ENCODE measurements around the gene SPIRE2. TPM values are rescaled to one million over a fixed set of nuclear protein-coding genes. Genes with fewer than 3 reads are reported as not detected.
A peak's percentile ranks its signal among the peaks of the same experiment; 100 is the strongest.
"Not testable (repeated sequence)": the region's sequence is repeated elsewhere in the genome, so short reads cannot be mapped to it uniquely, and the experiment has no call there.

SPIRE2 gene
- total and polyA plus RNA-seq, 2 donors from 2014 or later: 2.9 to 6.5 TPM

- Histone ChIP-seq H3K9ac (ENCODE audit: low read length in 3 of 3) (no peak overlapping the region), H3K27me3 (ENCODE audit: control insufficient read depth, insufficient read depth, low read length) (no peaks in the 10 kb centered on the region), H3K4me3 (ENCODE audit: low read length in 3 of 3) (no peak overlapping the region), H3K9me3 (ENCODE audit: control insufficient read depth in 2 of 3, insufficient read depth in 1 of 3, low read length in 3 of 3) (no peaks in the 10 kb centered on the region), H3K27ac (ENCODE audit: low read depth in 2 of 2, low read length in 2 of 2) (no peak overlapping the region), H3K4me1 (ENCODE audit: control insufficient read depth in 2 of 3, insufficient read depth in 2 of 3, low read depth in 1 of 3, low read length in 3 of 3) (peaks cover 0 to 2% (median under 1%) of the 10 kb centered on the region in 3 donors), H3K36me3 (ENCODE audit: control insufficient read depth in 2 of 3, insufficient read depth in 3 of 3, low read length in 3 of 3) (no peaks in the 10 kb centered on the region)
- intact Hi-C loops (cut with DNase I): no loop called here
- no peak for TF ChIP-seq CTCF (IDR thresholded peaks at IDR 0.05; ENCODE audit: borderline replicate concordance, extremely low read depth, insufficient read depth)
- no peak for FAIRE-seq
- DNase-seq: peak in 3 of 5 donors; percentile 43 to 51 (median 44)
These were observed 5.8 kb upstream of the SPIRE2 start for GRCh38 chr16:89822188-89823086.

- Histone ChIP-seq H3K9me3 (ENCODE audit: control insufficient read depth in 2 of 3, insufficient read depth in 1 of 3, low read length in 3 of 3) (no peaks in the 10 kb centered on the region), H3K27ac (ENCODE audit: low read depth in 2 of 2, low read length in 2 of 2) (no peak overlapping the region), H3K9ac (ENCODE audit: low read length in 3 of 3) (no peak overlapping the region), H3K27me3 (ENCODE audit: control insufficient read depth, insufficient read depth, low read length) (no peaks in the 10 kb centered on the region), H3K4me3 (ENCODE audit: low read length in 3 of 3) (no peak overlapping the region), H3K4me1 (ENCODE audit: control insufficient read depth in 2 of 3, insufficient read depth in 2 of 3, low read depth in 1 of 3, low read length in 3 of 3) (peaks cover 0 to 3% (median 3%) of the 10 kb centered on the region in 3 donors), H3K36me3 (ENCODE audit: control insufficient read depth in 2 of 3, insufficient read depth in 3 of 3, low read length in 3 of 3) (no peaks in the 10 kb centered on the region)
- FAIRE-seq (no peak), DNase-seq (no peak)
- TF ChIP-seq CTCF (IDR thresholded peaks at IDR 0.05; ENCODE audit: borderline replicate concordance, extremely low read depth, insufficient read depth): no peak
- intact Hi-C loops (cut with DNase I): no loop called here
These were observed 5.0 kb upstream of the SPIRE2 start for GRCh38 chr16:89823087-89823823.

- H3K4me1 ChIP-seq (ENCODE audit: control insufficient read depth in 2 of 3, insufficient read depth in 2 of 3, low read depth in 1 of 3, low read length in 3 of 3); H3K9ac ChIP-seq (ENCODE audit: low read length in 3 of 3); H3K27me3 ChIP-seq (ENCODE audit: control insufficient read depth, insufficient read depth, low read length); DNase-seq; intact Hi-C loops (cut with DNase I); H3K27ac ChIP-seq (ENCODE audit: low read depth in 2 of 2, low read length in 2 of 2); FAIRE-seq; H3K4me3 ChIP-seq (ENCODE audit: low read length in 3 of 3); H3K9me3 ChIP-seq (ENCODE audit: control insufficient read depth in 2 of 3, insufficient read depth in 1 of 3, low read length in 3 of 3); H3K36me3 ChIP-seq (ENCODE audit: control insufficient read depth in 2 of 3, insufficient read depth in 3 of 3, low read length in 3 of 3): not testable (repeated sequence)
These were observed 4.5 kb upstream of the SPIRE2 start for GRCh38 chr16:89823824-89824148.

Measured in kidney (tissue), 14 donors.